ENCODE measurements around the gene NLRP2B.

- TF ChIP-seq POLR2A (IDR thresholded peaks at IDR 0.05), result no peak
- no peak for TF ChIP-seq CTCF (IDR thresholded peaks at IDR 0.05)
Measured at GRCh38 chrX:57681341-57681740, 1.3 kb upstream of the NLRP2B start.
